SK-N-MC (cell line): ENCODE results near the gene ISCA1.

Experiments used
- DNase-seq: peaks from one replicate; pipeline ENCODE4 v3.0.0-alpha.2; 2011; ENCODE audit warnings: low read depth, low spot score
- H3K27ac ChIP-seq: fragments of 200-600 bp; sonication (generic); 2 replicates; pipeline ENCODE4 v1.5.1; 2016; ENCODE audit warnings: mixed run types
- H3K36me3 ChIP-seq: fragments of 200-600 bp; sonication (generic); 2 replicates; pipeline ENCODE4 v1.6.1; 2017; ENCODE audit warnings: antibody characterized with exemption, low read length, mixed read lengths; ENCODE audit not compliant: insufficient read depth
- H3K4me3 ChIP-seq: fragments of 200-600 bp; sonication (generic); 2 replicates; pipeline ENCODE4 v1.5.1; 2016
- H3K9ac ChIP-seq: fragments of 200-600 bp; sonication (generic); 2 replicates; pipeline ENCODE4 v1.8.0; 2017; ENCODE audit warnings: mixed run types, mixed read lengths; ENCODE audit not compliant: insufficient read length
- H3K9me3 ChIP-seq: fragments of 200-600 bp; sonication (generic); 2 replicates; pipeline ENCODE4 v1.6.1; 2017; ENCODE audit warnings: low read depth, mild to moderate bottlenecking, antibody characterized with exemption, low read length, moderate library complexity, mixed read lengths
- EZH2 ChIP-seq: fragments of 200-600 bp; sonication (generic); IDR thresholded peaks from one replicate; pipeline ENCODE4 v1.6.1; 2017; ENCODE audit warnings: antibody characterized with exemption
- FOXP2 ChIP-seq: optimal IDR thresholded peaks from 2 replicates; pipeline ENCODE3; 2011; ENCODE audit warnings: mild to moderate bottlenecking, moderate library complexity; ENCODE audit not compliant: insufficient read depth; ENCODE audit errors: extremely low read length, control extremely low read depth
- POLR2AphosphoS5 ChIP-seq: IDR thresholded peaks from 2 replicates; pipeline ENCODE4 v1.6.1; 2012; ENCODE audit warnings: mild to moderate bottlenecking, low read depth, low read length, borderline replicate concordance

The ISCA1 gene

GRCh38 chr9:86277072-86277471 is 5.3 kb downstream of the ISCA1 start:
- Histone ChIP-seq H3K36me3 (peaks cover 48% of the 10 kb centered on the region), H3K9ac (no peak overlapping the region), H3K27ac (0 out of 2 replicates have a peak overlapping the region, but pooled peaks have one; percentile 26), H3K9me3 (no peaks in the 10 kb centered on the region), H3K4me3 (no peak overlapping the region)
- TF ChIP-seq EZH2: no peak
- TF ChIP-seq FOXP2: no peak
- TF ChIP-seq POLR2AphosphoS5: no peak
- DNase-seq: no peak

GRCh38 chr9:86275962-86276361 is 6.4 kb downstream of the ISCA1 start:
- Histone ChIP-seq H3K9me3 (no peaks in the 10 kb centered on the region; the same call in 1 of the 2 replicates), H3K4me3 (no peak overlapping the region), H3K36me3 (peaks cover 59% of the 10 kb centered on the region), H3K27ac (no peak overlapping the region), H3K9ac (no peak overlapping the region)
- no peak for TF ChIP-seq EZH2
- no peak for TF ChIP-seq FOXP2
- no peak for TF ChIP-seq POLR2AphosphoS5
- no peak for DNase-seq

GRCh38 chr9:86274821-86275643 is 7.3 kb downstream of the ISCA1 start:
- no peak overlapping the region for H3K4me3 ChIP-seq
- no peak overlapping the region for H3K27ac ChIP-seq
- no peak overlapping the region for H3K9ac ChIP-seq
- no peak for TF ChIP-seq FOXP2
- peaks cover 56% of the 10 kb centered on the region for H3K36me3 ChIP-seq
- no peaks in the 10 kb centered on the region; the same call in 1 of the 2 replicates for H3K9me3 ChIP-seq
- DNase-seq: no peak

- Histone ChIP-seq H3K9ac (no peak overlapping the region), H3K36me3 (peaks cover 50% of the 10 kb centered on the region)
- no peak for TF ChIP-seq EZH2
- no peak for TF ChIP-seq POLR2AphosphoS5
- no peak for TF ChIP-seq FOXP2
Measured at GRCh38 chr9:86272221-86272620, 10.1 kb downstream of the ISCA1 start.

GRCh38 chr9:86263876-86264275 is 18.5 kb downstream of the ISCA1 start:
- Histone ChIP-seq H3K27ac (no peak overlapping the region), H3K36me3 (peaks cover 42% of the 10 kb centered on the region), H3K9me3 (no peaks in the 10 kb centered on the region), H3K4me3 (no peak overlapping the region), H3K9ac (no peak overlapping the region)
- no peak for TF ChIP-seq EZH2
- TF ChIP-seq FOXP2: no peak
- TF ChIP-seq POLR2AphosphoS5: no peak
- no peak for DNase-seq

More at GRCh38 chr9:86272221-86272620, 10.1 kb downstream of the ISCA1 start:
- Histone ChIP-seq H3K27ac (no peak overlapping the region), H3K9me3 (no peaks in the 10 kb centered on the region; the same call in 1 of the 2 replicates), H3K4me3 (no peak overlapping the region)
- DNase-seq: no peak

- Histone ChIP-seq H3K9ac (no peak overlapping the region), H3K4me3 (no peak overlapping the region), H3K27ac (no peak overlapping the region), H3K9me3 (no peaks in the 10 kb centered on the region), H3K36me3 (peaks cover 31% of the 10 kb centered on the region)
- DNase-seq: no peak
- TF ChIP-seq EZH2 (no peak), POLR2AphosphoS5 (no peak), FOXP2 (no peak)
Measured at GRCh38 chr9:86262492-86262891, 19.8 kb downstream of the ISCA1 start.

GRCh38 chr9:86259557-86259956 is 22.8 kb downstream of the ISCA1 start, which contains the start of gene C9orf153:
C9orf153 (minus strand) TSS chr9:86259657; CDS start chr9:86229603, 30,054 bp downstream.
- DNase-seq: no peak
- no peak within 1 kb of the TSS for H3K27ac ChIP-seq
- TF ChIP-seq EZH2: no peak
- TF ChIP-seq POLR2AphosphoS5: 0 out of 2 replicates have a peak, but pooled peaks have one; percentile 23

GRCh38 chr9:86257391-86257790 is 24.9 kb downstream of the ISCA1 start:
- DNase-seq: no peak
- H3K9me3 ChIP-seq: no peaks in the 10 kb centered on the region
- no peaks in the 10 kb centered on the region; the same call in 1 of the 2 replicates for H3K36me3 ChIP-seq
- H3K9ac ChIP-seq: no peak overlapping the region
- H3K27ac ChIP-seq: no peak overlapping the region
- no peak for TF ChIP-seq FOXP2
- no peak for TF ChIP-seq POLR2AphosphoS5
- TF ChIP-seq EZH2: no peak
- no peak overlapping the region for H3K4me3 ChIP-seq

More at GRCh38 chr9:86259557-86259956, 22.8 kb downstream of the ISCA1 start, which contains the start of gene C9orf153:
- no peaks in the 10 kb centered on the region for H3K9me3 ChIP-seq
- H3K36me3 ChIP-seq: peaks cover 15% of the 10 kb centered on the region
- H3K9ac ChIP-seq: no peak within 1 kb of the TSS
- no peak within 1 kb of the TSS for H3K4me3 ChIP-seq
